HG02970 (cell line): ENCODE results near the gene GNAZ.

Source experiments
- ATAC-seq: cut with Tn5 transposase; IDR thresholded peaks from one replicate; pipeline ENCODE4 v1.9.1; 2021; ENCODE audit warnings: mild to moderate bottlenecking, moderate library complexity, moderate number of reproducible peaks; ENCODE audit not compliant: unreplicated experiment, low FRiP score

The GNAZ gene

GRCh38 chr22:23150762-23151161 is 80.4 kb downstream of the GNAZ start:
- no peak for ATAC-seq

GRCh38 chr22:23151827-23152226 is 81.5 kb downstream of the GNAZ start:
- no peak for ATAC-seq

GRCh38 chr22:23152238-23153114 is 82.2 kb downstream of the GNAZ start:
- ATAC-seq, result no peak

- no peak for ATAC-seq
These were observed 83.7 kb downstream of the GNAZ start for GRCh38 chr22:23153994-23154393.

GRCh38 chr22:23154461-23154860 is 84.1 kb downstream of the GNAZ start:
- no peak for ATAC-seq

GRCh38 chr22:23155143-23155542 is 84.8 kb downstream of the GNAZ start:
- ATAC-seq, result no peak

- no peak for ATAC-seq
These were observed 85.5 kb downstream of the GNAZ start for GRCh38 chr22:23155831-23156230.

- ATAC-seq, result no peak
These were observed 86.0 kb downstream of the GNAZ start for GRCh38 chr22:23156286-23156685.

GRCh38 chr22:23157560-23158515 is 87.5 kb downstream of the GNAZ start:
- no peak for ATAC-seq

- no peak for ATAC-seq
These were observed 88.4 kb downstream of the GNAZ start for GRCh38 chr22:23158516-23159290.

GRCh38 chr22:23159291-23159630 is 88.9 kb downstream of the GNAZ start:
- no peak for ATAC-seq

- no peak for ATAC-seq
These were observed 90.7 kb downstream of the GNAZ start for GRCh38 chr22:23161029-23161428.

- ATAC-seq, result no peak
These were observed 91.3 kb downstream of the GNAZ start for GRCh38 chr22:23161574-23161973.

- no peak for ATAC-seq
These were observed 93.3 kb downstream of the GNAZ start for GRCh38 chr22:23163665-23164064.

GRCh38 chr22:23164091-23164490 is 93.8 kb downstream of the GNAZ start:
- ATAC-seq, result no peak

- no peak for ATAC-seq
These were observed 95.9 kb downstream of the GNAZ start for GRCh38 chr22:23166042-23166831.

GRCh38 chr22:23166841-23167616 is 96.7 kb downstream of the GNAZ start:
- no peak for ATAC-seq

- ATAC-seq, result no peak
These were observed 98.2 kb downstream of the GNAZ start for GRCh38 chr22:23168391-23169042.

- no peak for ATAC-seq
These were observed 98.7 kb downstream of the GNAZ start for GRCh38 chr22:23169043-23169406.
